Kidney epithelial cell (primary cell): ENCODE measurements around the gene CLDN4. TPM values are rescaled to one million over a fixed set of nuclear protein-coding genes. Genes with fewer than 3 reads are reported as not detected.
A peak's percentile ranks its signal among the peaks of the same experiment; 100 is the strongest.
"Not testable (repeated sequence)": the region's sequence is repeated elsewhere in the genome, so short reads cannot be mapped to it uniquely, and the experiment has no call there.

Source experiments
- DNase-seq: peaks from one replicate; pipeline ENCODE4 v3.0.0-alpha.2; 2010; ENCODE audit warnings: low read depth
- H3K27me3 ChIP-seq: 2 replicates; pipeline ENCODE4 v1.6.0; 2011; ENCODE audit warnings: low read length; ENCODE audit not compliant: control insufficient read depth, insufficient read depth
- H3K36me3 ChIP-seq: 2 replicates; pipeline ENCODE4 v1.5.1; 2011; ENCODE audit warnings: low read length; ENCODE audit not compliant: control insufficient read depth, insufficient read depth
- H3K4me3 ChIP-seq: 2 replicates; pipeline ENCODE4 v1.5.1; 2011; ENCODE audit warnings: low read depth, mild to moderate bottlenecking, control low read depth, low read length
- CTCF ChIP-seq: IDR thresholded peaks from 2 replicates; pipeline ENCODE4 v1.5.1; 2011; ENCODE audit warnings: mild to moderate bottlenecking, moderate library complexity, low read length, control low read depth, inconsistent platforms; ENCODE audit not compliant: insufficient read depth, poor library complexity, severe bottlenecking
- total RNA-seq: library from RNA; depleted of rRNA; stranded (reverse); fragments of >200 nt; gene quantifications from 2 replicates; pipeline ENCODE4 v1.2.3, GENCODE V29; 2015

CLDN4 gene
- total RNA-seq: 892 and 990 TPM in 2 replicates

- TF ChIP-seq CTCF: no peak
- DNase-seq: no peak
- Histone ChIP-seq H3K36me3 (no peaks in the 10 kb centered on the region), H3K27me3 (no peaks in the 10 kb centered on the region), H3K4me3 (peak within 1 kb of the TSS; percentile 58)
Measured at GRCh38 chr7:73830681-73831583, at the start of gene CLDN4. CLDN4 (plus strand) TSS chr7:73830996; CDS start chr7:73831202, 206 bp downstream.

GRCh38 chr7:73786588-73786987 lies 44.2 kb upstream of the CLDN4 start:
- H3K27me3 ChIP-seq: no peaks in the 10 kb centered on the region
- no peak for DNase-seq
- TF ChIP-seq CTCF: no peak
- H3K36me3 ChIP-seq: no peaks in the 10 kb centered on the region
- H3K4me3 ChIP-seq: no peak overlapping the region

GRCh38 chr7:73787786-73788048 lies 43.1 kb upstream of the CLDN4 start:
- not testable (repeated sequence) for H3K4me3 ChIP-seq

GRCh38 chr7:73789051-73789450 lies 41.7 kb upstream of the CLDN4 start:
- no peak for DNase-seq
- no peak for TF ChIP-seq CTCF
- no peaks in the 10 kb centered on the region for H3K36me3 ChIP-seq
- no peaks in the 10 kb centered on the region for H3K27me3 ChIP-seq
- no peak overlapping the region for H3K4me3 ChIP-seq

More at GRCh38 chr7:73787786-73788048, 43.1 kb upstream of the CLDN4 start:
- not testable (repeated sequence) for H3K27me3 ChIP-seq, DNase-seq, H3K36me3 ChIP-seq

GRCh38 chr7:73791170-73791690 lies 39.6 kb upstream of the CLDN4 start:
- not testable (repeated sequence) for H3K27me3 ChIP-seq, DNase-seq, H3K4me3 ChIP-seq, H3K36me3 ChIP-seq

- not testable (repeated sequence) for H3K4me3 ChIP-seq, H3K27me3 ChIP-seq, H3K36me3 ChIP-seq, DNase-seq
Measured at GRCh38 chr7:73795188-73795587, 35.6 kb upstream of the CLDN4 start.

GRCh38 chr7:73796656-73797055 lies 34.1 kb upstream of the CLDN4 start:
- not testable (repeated sequence) for H3K36me3 ChIP-seq, DNase-seq

GRCh38 chr7:73797176-73797575 lies 33.6 kb upstream of the CLDN4 start:
- DNase-seq, H3K36me3 ChIP-seq, H3K27me3 ChIP-seq, H3K4me3 ChIP-seq: not testable (repeated sequence)

More at GRCh38 chr7:73796656-73797055, 34.1 kb upstream of the CLDN4 start:
- not testable (repeated sequence) for H3K4me3 ChIP-seq, H3K27me3 ChIP-seq
